GF-D8 (cell line): ENCODE results near the gene VEPH1.

Experiments used
- DNase-seq: peaks from one replicate; lab custom pipeline; 2025; lab: John Stamatoyannopoulos, UW

VEPH1 gene

GRCh38 chr3:157502916-157503595, at the start of gene VEPH1:
Gene VEPH1, minus strand, starts transcription at chr3:157503416. Its CDS starts 8,067 bp downstream, at chr3:157495349.
- no peak for DNase-seq

GRCh38 chr3:157551961-157552360, 48.7 kb upstream of the VEPH1 start:
- no peak for DNase-seq

- DNase-seq = no peak
These were observed 46.3 kb upstream of the VEPH1 start for GRCh38 chr3:157549498-157549897.

GRCh38 chr3:157544501-157545130, 41.4 kb upstream of the VEPH1 start:
- DNase-seq = no peak

GRCh38 chr3:157543501-157544035, 40.4 kb upstream of the VEPH1 start:
- no peak for DNase-seq

GRCh38 chr3:157542711-157543500, 39.7 kb upstream of the VEPH1 start:
- no peak for DNase-seq

- DNase-seq = no peak
These were observed 38.5 kb upstream of the VEPH1 start for GRCh38 chr3:157541506-157542236.

- no peak for DNase-seq
These were observed 37.4 kb upstream of the VEPH1 start for GRCh38 chr3:157540656-157541055.

- DNase-seq = no peak
These were observed 32.5 kb upstream of the VEPH1 start for GRCh38 chr3:157535667-157536066.

GRCh38 chr3:157534725-157535161, 31.5 kb upstream of the VEPH1 start:
- DNase-seq = no peak

- DNase-seq = no peak
These were observed 30.3 kb upstream of the VEPH1 start for GRCh38 chr3:157533298-157534070.

- peak; percentile 23 for DNase-seq
These were observed 29.5 kb upstream of the VEPH1 start for GRCh38 chr3:157532529-157533297.

- no peak for DNase-seq
These were observed 28.6 kb upstream of the VEPH1 start for GRCh38 chr3:157531771-157532170.

GRCh38 chr3:157531301-157531660, 28.1 kb upstream of the VEPH1 start:
- no peak for DNase-seq

- no peak for DNase-seq
These were observed 27.6 kb upstream of the VEPH1 start for GRCh38 chr3:157530637-157531300.

GRCh38 chr3:157529751-157530150, 26.5 kb upstream of the VEPH1 start:
- DNase-seq = no peak

- DNase-seq = no peak
These were observed 25.9 kb upstream of the VEPH1 start for GRCh38 chr3:157529085-157529484.

- no peak for DNase-seq
These were observed 24.1 kb upstream of the VEPH1 start for GRCh38 chr3:157527131-157527881.

GRCh38 chr3:157526036-157526435, 22.8 kb upstream of the VEPH1 start:
- DNase-seq = no peak
